Measurements from ENCODE around the gene ARHGEF10L. TPM values are rescaled to one million over a fixed set of nuclear protein-coding genes. Genes with fewer than 3 reads are reported as not detected.

Gene ARHGEF10L
- total RNA-seq, 2 experiments from 2014 or later = not detected

GRCh38 chr1:17558541-17558940 lies 19.0 kb downstream of the ARHGEF10L start:
- no peaks in the 10 kb centered on the region for H3K9me3 Mint-ChIP-seq (ENCODE audit: insufficient read depth)
- ATAC-seq (no peak), DNase-seq (no peak)
- H3K4me3 Mint-ChIP-seq = no peak overlapping the region
- H3K36me3 Mint-ChIP-seq (ENCODE audit: low read depth) = no peaks in the 10 kb centered on the region
- ChIA-PET POLR2A (no interaction called here), CTCF (no interaction called here)
- peaks cover 3% of the 10 kb centered on the region for H3K27me3 Mint-ChIP-seq (ENCODE audit: low read depth)
- no peak overlapping the region for H3K27ac Mint-ChIP-seq
- H3K4me1 Mint-ChIP-seq (ENCODE audit: low read depth) = no peaks in the 10 kb centered on the region

- DNase-seq (no peak), ATAC-seq (no peak)
- Mint-ChIP-seq H3K9me3 (ENCODE audit: insufficient read depth) (no peaks in the 10 kb centered on the region), H3K4me3 (no peak overlapping the region), H3K4me1 (ENCODE audit: low read depth) (no peaks in the 10 kb centered on the region), H3K27ac (no peak overlapping the region), H3K27me3 (ENCODE audit: low read depth) (peaks cover 2% of the 10 kb centered on the region), H3K36me3 (ENCODE audit: low read depth) (no peaks in the 10 kb centered on the region)
- ChIA-PET CTCF (no interaction called here), POLR2A (no interaction called here)
Observed at GRCh38 chr1:17558954-17559614, 19.6 kb downstream of the ARHGEF10L start.

GRCh38 chr1:17559615-17560419 lies 20.3 kb downstream of the ARHGEF10L start:
- DNase-seq (no peak), ATAC-seq (no peak)
- H3K36me3 Mint-ChIP-seq (ENCODE audit: low read depth) = no peaks in the 10 kb centered on the region
- H3K4me3 Mint-ChIP-seq = no peak overlapping the region
- no peak overlapping the region for H3K27ac Mint-ChIP-seq
- no peaks in the 10 kb centered on the region for H3K9me3 Mint-ChIP-seq (ENCODE audit: insufficient read depth)
- no peaks in the 10 kb centered on the region for H3K4me1 Mint-ChIP-seq (ENCODE audit: low read depth)
- ChIA-PET CTCF (no interaction called here), POLR2A (no interaction called here)
- H3K27me3 Mint-ChIP-seq (ENCODE audit: low read depth) = no peaks in the 10 kb centered on the region

- ChIA-PET POLR2A (interaction anchor here (0.6 kb wide), 1 partner anchor 14 kb away, joined by 3 read pairs; no protein-coding TSS in a partner anchor), CTCF (no interaction called here)
- Mint-ChIP-seq H3K4me1 (ENCODE audit: low read depth) (no peaks in the 10 kb centered on the region), H3K4me3 (no peak overlapping the region), H3K27me3 (ENCODE audit: low read depth) (no peaks in the 10 kb centered on the region), H3K36me3 (ENCODE audit: low read depth) (no peaks in the 10 kb centered on the region), H3K9me3 (ENCODE audit: insufficient read depth) (no peaks in the 10 kb centered on the region), H3K27ac (no peak overlapping the region)
- ATAC-seq = no peak
- no peak for DNase-seq
Observed at GRCh38 chr1:17561247-17561548, 21.7 kb downstream of the ARHGEF10L start.

- no peaks in the 10 kb centered on the region for H3K4me1 Mint-ChIP-seq (ENCODE audit: low read depth)
- DNase-seq (no peak), ATAC-seq (no peak)
- no peak overlapping the region for H3K4me3 Mint-ChIP-seq
- POLR2A ChIA-PET = no interaction called here
- H3K9me3 Mint-ChIP-seq (ENCODE audit: insufficient read depth) = no peaks in the 10 kb centered on the region
- no peaks in the 10 kb centered on the region for H3K36me3 Mint-ChIP-seq (ENCODE audit: low read depth)
- no peak overlapping the region for H3K27ac Mint-ChIP-seq
- CTCF ChIA-PET = no interaction called here
- H3K27me3 Mint-ChIP-seq (ENCODE audit: low read depth) = no peaks in the 10 kb centered on the region
Observed at GRCh38 chr1:17561561-17561985, 22.1 kb downstream of the ARHGEF10L start.

- CTCF ChIA-PET = no interaction called here
- ATAC-seq (no peak), DNase-seq (no peak)
- Mint-ChIP-seq H3K4me3 (no peak overlapping the region), H3K9me3 (ENCODE audit: insufficient read depth) (no peaks in the 10 kb centered on the region), H3K27ac (no peak overlapping the region), H3K36me3 (ENCODE audit: low read depth) (no peaks in the 10 kb centered on the region), H3K27me3 (ENCODE audit: low read depth) (no peaks in the 10 kb centered on the region), H3K4me1 (ENCODE audit: low read depth) (no peaks in the 10 kb centered on the region)
- POLR2A ChIA-PET = no interaction called here
Observed at GRCh38 chr1:17562375-17562774, 22.9 kb downstream of the ARHGEF10L start.

GRCh38 chr1:17563494-17564281 lies 24.2 kb downstream of the ARHGEF10L start:
- Mint-ChIP-seq H3K27me3 (ENCODE audit: low read depth) (no peaks in the 10 kb centered on the region), H3K27ac (no peak overlapping the region)

GRCh38 chr1:17564458-17565393 lies 25.2 kb downstream of the ARHGEF10L start:
- no peak overlapping the region for H3K27ac Mint-ChIP-seq
- H3K4me1 Mint-ChIP-seq (ENCODE audit: low read depth) = no peaks in the 10 kb centered on the region
- no peak for ATAC-seq
- no peaks in the 10 kb centered on the region for H3K36me3 Mint-ChIP-seq (ENCODE audit: low read depth)
- POLR2A ChIA-PET = no interaction called here
- no peak for DNase-seq
- no peaks in the 10 kb centered on the region for H3K27me3 Mint-ChIP-seq (ENCODE audit: low read depth)
- no peak overlapping the region for H3K4me3 Mint-ChIP-seq
- CTCF ChIA-PET = no interaction called here
- H3K9me3 Mint-ChIP-seq (ENCODE audit: insufficient read depth) = no peaks in the 10 kb centered on the region

More at GRCh38 chr1:17563494-17564281, 24.2 kb downstream of the ARHGEF10L start:
- no peaks in the 10 kb centered on the region for H3K9me3 Mint-ChIP-seq (ENCODE audit: insufficient read depth)
- POLR2A ChIA-PET = interaction anchor here (1.1 kb wide), 1 partner anchor 11 kb away, joined by 3 read pairs; no protein-coding TSS in a partner anchor
- ATAC-seq (no peak), DNase-seq (no peak)
- H3K36me3 Mint-ChIP-seq (ENCODE audit: low read depth) = no peaks in the 10 kb centered on the region
- no peaks in the 10 kb centered on the region for H3K4me1 Mint-ChIP-seq (ENCODE audit: low read depth)
- no peak overlapping the region for H3K4me3 Mint-ChIP-seq
- CTCF ChIA-PET = interaction anchor here (1.1 kb wide), 1 partner anchor 11 kb away, joined by 4 read pairs; no protein-coding TSS in a partner anchor

- H3K4me1 Mint-ChIP-seq (ENCODE audit: low read depth) = no peaks in the 10 kb centered on the region
- ATAC-seq = no peak
- H3K9me3 Mint-ChIP-seq (ENCODE audit: insufficient read depth) = no peaks in the 10 kb centered on the region
- ChIA-PET POLR2A (no interaction called here), CTCF (no interaction called here)
- H3K27me3 Mint-ChIP-seq (ENCODE audit: low read depth) = no peaks in the 10 kb centered on the region
- no peaks in the 10 kb centered on the region for H3K36me3 Mint-ChIP-seq (ENCODE audit: low read depth)
- no peak overlapping the region for H3K27ac Mint-ChIP-seq
- no peak for DNase-seq
- no peak overlapping the region for H3K4me3 Mint-ChIP-seq
Observed at GRCh38 chr1:17565461-17566252, 26.2 kb downstream of the ARHGEF10L start.

- ChIA-PET POLR2A (no interaction called here), CTCF (interaction anchor here (0.7 kb wide), 1 partner anchor 310 kb away, joined by 3 read pairs; no protein-coding TSS in a partner anchor)
- Mint-ChIP-seq H3K27ac (no peak overlapping the region), H3K27me3 (ENCODE audit: low read depth) (no peaks in the 10 kb centered on the region), H3K4me3 (no peak overlapping the region), H3K9me3 (ENCODE audit: insufficient read depth) (no peaks in the 10 kb centered on the region), H3K36me3 (ENCODE audit: low read depth) (no peaks in the 10 kb centered on the region), H3K4me1 (ENCODE audit: low read depth) (no peaks in the 10 kb centered on the region)
- ATAC-seq (no peak), DNase-seq (no peak)
Observed at GRCh38 chr1:17566417-17566816, 26.9 kb downstream of the ARHGEF10L start.

GRCh38 chr1:17566892-17567291 lies 27.4 kb downstream of the ARHGEF10L start:
- no peak overlapping the region for H3K4me3 Mint-ChIP-seq
- H3K27me3 Mint-ChIP-seq (ENCODE audit: low read depth) = no peaks in the 10 kb centered on the region
- no peaks in the 10 kb centered on the region for H3K9me3 Mint-ChIP-seq (ENCODE audit: insufficient read depth)
- H3K4me1 Mint-ChIP-seq (ENCODE audit: low read depth) = no peaks in the 10 kb centered on the region
- no peaks in the 10 kb centered on the region for H3K36me3 Mint-ChIP-seq (ENCODE audit: low read depth)
- no peak overlapping the region for H3K27ac Mint-ChIP-seq
- no peak for DNase-seq
- POLR2A ChIA-PET = no interaction called here
- ATAC-seq = no peak
- CTCF ChIA-PET = interaction anchor here (0.7 kb wide), 1 partner anchor 311 kb away, joined by 3 read pairs; no protein-coding TSS in a partner anchor
